Fibroblast of skin of left quadriceps (primary cell): ENCODE data around the gene EXOC7.
A peak's percentile ranks its signal among the peaks of the same experiment; 100 is the strongest.
"Not testable (repeated sequence)": the region's sequence is repeated elsewhere in the genome, so short reads cannot be mapped to it uniquely, and the experiment has no call there.

Experiments
- DNase-seq, 2 experiments: peaks; one replicate each; pipeline ENCODE4 v3.0.0-alpha.2; 2013; ENCODE audit warnings: low read depth in 2 of 2

The EXOC7 gene

DNA sequence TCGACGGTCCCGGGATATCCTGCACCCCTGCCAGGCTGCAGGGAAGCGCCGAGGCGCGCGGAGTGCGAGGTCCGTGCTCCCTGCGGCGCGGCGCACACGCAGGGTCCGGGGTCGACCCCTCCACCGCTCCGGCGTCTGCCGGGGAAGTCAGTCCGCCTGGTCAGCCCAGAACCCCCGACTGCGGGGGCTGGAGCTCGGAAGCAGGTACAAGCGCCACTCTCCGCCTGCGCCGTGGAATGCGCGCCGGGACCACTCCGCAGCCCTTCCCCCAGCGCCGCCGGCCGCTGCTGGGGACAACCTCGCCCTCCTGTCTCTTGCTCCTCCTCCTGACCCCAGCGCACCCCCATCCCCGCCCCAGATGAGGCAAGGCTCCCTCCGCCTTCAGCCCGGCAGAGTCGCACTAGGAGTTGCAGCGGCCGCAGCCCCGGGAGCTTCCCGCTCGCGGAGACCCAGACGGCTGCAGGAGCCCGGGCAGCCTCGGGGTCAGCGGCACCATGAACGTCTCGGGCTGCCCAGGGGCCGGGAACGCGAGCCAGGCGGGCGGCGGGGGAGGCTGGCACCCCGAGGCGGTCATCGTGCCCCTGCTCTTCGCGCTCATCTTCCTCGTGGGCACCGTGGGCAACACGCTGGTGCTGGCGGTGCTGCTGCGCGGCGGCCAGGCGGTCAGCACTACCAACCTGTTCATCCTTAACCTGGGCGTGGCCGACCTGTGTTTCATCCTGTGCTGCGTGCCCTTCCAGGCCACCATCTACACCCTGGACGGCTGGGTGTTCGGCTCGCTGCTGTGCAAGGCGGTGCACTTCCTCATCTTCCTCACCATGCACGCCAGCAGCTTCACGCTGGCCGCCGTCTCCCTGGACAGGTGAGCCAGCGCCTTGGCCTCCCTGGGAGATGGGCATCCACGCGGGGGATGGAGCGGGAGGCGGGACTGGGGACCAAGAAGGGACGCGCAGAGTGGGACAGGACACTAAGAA lies 28.9 kb downstream of the EXOC7 start, which contains the start of gene GALR2:
Gene GALR2, plus strand, starts transcription at position 392 of the 974 bp plus-strand sequence. Its CDS starts 103 bp downstream, at position 495.
- DNase-seq: no peak

- peak; percentile 71 to 78 for DNase-seq
These were observed 31.3 kb downstream of the EXOC7 start, which contains the start of gene SRP68 for GRCh38 chr17:76072148-76072858. SRP68 (minus strand) TSS chr17:76072517; CDS start chr17:76072491, 26 bp downstream.

DNA sequence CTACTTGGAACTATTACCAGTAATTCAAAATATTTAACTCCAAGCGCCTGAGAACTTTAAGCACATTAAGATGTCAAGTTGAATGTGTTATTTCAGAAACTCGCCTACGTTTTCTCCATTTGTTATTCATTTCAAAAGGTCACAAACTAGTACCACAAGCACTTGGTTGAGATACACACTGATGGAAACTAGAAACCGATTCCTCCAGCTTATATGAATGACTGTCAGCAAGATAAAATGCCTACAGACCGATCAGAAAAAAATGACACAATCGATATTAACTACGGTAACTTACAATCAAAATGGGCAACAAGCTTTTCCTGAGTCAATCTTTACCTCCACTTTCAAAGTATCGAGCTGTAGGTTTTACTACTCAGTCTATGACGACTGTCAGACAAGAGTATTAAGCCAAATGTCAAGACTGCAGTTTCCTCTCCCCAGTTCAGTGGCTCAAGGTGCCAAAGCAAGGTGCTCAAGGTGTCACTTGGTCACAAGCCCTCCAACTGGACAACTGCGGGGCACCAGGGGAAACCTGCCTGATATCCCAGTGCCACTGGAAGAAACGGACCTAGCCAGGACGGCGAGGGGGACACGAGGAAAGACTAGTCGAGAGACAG lies 31.9 kb downstream of the EXOC7 start:
- no peak for DNase-seq

- no peak for DNase-seq
These were observed 37.8 kb downstream of the EXOC7 start for GRCh38 chr17:76065775-76066174.

GRCh38 chr17:76063875-76064546 lies 39.6 kb downstream of the EXOC7 start:
- no peak for DNase-seq

GRCh38 chr17:76058264-76058663 lies 45.3 kb downstream of the EXOC7 start:
- DNase-seq: not testable (repeated sequence)

DNA sequence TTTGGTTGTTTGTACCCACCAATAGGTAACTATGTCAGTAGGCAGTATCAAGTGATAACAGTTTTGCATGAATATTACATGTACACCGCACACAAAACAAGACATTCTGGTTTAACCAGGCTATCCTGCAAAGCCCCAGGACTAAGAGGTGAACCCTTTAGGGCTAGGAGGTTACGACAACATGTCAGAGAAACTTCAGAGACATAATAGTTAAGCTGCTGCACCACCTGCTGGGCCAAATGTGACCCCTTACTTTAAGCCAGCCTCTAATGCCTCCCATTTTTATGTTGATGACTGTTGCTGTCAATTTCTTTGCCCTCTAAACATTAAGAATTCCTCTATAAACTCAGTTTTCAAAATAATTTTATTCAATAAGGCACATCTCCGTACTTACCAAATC lies 46.7 kb downstream of the EXOC7 start:
- DNase-seq: no peak

DNA sequence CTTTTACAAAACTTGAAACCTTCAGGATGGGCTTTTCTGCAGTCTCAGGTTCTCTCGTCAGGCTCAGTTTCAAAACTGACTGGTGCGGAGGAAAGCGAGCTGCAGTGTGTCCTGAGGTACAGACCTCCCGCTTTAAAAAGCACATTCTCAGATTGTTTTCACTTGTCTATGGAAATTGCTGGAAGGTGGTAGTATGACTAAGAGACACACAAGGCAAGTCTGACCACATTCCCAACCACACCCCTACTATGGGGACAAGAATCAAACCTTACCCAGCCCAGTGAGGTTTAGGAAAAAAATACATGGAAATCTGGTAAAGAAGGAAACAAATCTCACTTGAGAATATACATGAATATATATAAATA lies 49.5 kb downstream of the EXOC7 start:
- no peak for DNase-seq

- DNase-seq: no peak
These were observed 50.1 kb downstream of the EXOC7 start for GRCh38 chr17:76053246-76054111.

GRCh38 chr17:76051561-76051960 lies 52.0 kb downstream of the EXOC7 start:
- DNase-seq: no peak

- DNase-seq: no peak
These were observed 52.8 kb downstream of the EXOC7 start for GRCh38 chr17:76050538-76051467.

- no peak for DNase-seq
These were observed 53.6 kb downstream of the EXOC7 start for GRCh38 chr17:76049836-76050537.

- DNase-seq: no peak
These were observed 54.3 kb downstream of the EXOC7 start for GRCh38 chr17:76049239-76049638.

GRCh38 chr17:76048711-76049110 lies 54.9 kb downstream of the EXOC7 start:
- no peak for DNase-seq

DNA sequence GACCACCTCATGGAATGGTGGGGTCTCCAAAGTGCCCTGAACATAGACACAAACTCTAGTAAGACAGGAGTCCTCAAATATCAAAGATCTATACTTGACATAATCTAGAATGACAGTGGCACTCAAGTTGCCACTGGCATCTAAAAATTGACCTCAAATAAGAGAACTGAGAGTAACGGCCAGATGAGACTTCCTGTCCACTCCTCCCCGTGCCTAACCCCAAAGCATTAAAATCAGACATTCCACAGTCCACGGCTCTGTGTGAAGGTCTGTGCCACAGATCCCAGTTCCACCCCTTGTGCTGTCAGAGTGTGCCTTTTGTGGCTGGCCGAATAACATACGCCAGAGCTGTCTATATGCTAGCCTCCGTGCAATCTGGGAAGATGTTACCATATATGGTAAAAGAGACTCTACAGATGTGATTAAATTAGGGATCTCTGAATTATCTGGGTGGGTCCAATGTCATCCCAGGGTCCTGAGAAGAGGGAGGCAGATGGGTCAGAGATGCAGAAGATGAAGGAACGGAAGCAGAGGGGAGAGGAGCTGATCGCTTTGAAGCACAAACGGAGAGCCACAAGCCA lies 55.5 kb downstream of the EXOC7 start:
- no peak for DNase-seq

GRCh38 chr17:76046064-76046463 lies 57.5 kb downstream of the EXOC7 start:
- DNase-seq: no peak

DNA sequence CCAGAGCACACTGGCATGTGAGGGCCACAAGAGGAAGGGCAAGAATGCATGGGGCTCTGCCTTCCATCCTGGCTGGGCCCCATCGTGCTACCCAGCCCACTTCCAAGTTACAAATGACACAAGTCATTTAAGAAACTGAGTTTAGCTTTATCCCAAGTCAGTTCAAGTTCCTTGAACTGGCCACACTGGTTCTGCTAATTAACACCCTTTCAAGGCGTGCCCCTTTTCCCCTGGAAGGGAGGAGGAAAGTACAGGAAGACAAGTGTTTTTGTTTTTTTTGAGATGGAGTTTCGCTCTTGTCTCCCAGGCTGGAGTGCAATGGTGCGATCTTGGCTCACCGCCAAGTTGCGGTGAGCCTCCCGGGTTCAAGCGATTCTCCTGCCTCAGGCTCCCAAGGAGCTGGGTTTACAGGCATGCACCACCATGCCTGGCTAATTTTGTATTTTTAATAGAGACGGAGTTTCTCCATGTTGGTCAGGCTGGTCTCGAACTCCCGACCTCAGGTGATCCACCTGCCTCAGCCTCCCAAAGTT lies 59.0 kb downstream of the EXOC7 start:
- not testable (repeated sequence) for DNase-seq

DNA sequence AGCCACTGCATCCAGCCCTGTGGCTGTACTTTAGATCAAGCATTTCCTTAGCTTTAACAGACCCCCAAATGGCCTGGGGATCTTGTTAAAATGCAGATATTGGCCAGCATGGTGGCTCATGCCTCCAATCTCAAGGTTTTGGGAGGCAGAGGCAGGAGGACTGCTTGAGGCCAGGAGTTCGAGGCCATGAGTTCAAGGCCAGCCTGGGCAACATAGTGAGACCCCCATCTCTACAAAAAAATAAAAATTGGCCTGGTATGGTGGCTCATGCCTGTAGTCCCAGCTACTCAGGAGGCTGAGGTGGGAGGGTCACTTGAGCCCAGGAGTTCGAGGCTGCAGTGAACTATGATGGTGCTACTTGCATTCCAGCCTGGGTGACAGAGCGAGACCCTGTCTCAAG lies 60.7 kb downstream of the EXOC7 start:
- DNase-seq: not testable (repeated sequence)
